22Rv1 (cell line): ENCODE measurements around the gene GALR1.

Experiments used
- ZFX ChIP-seq: fragments of 450-650 bp; IDR thresholded peaks from 2 replicates; pipeline ENCODE4 v1.6.1; 2017; ENCODE audit warnings: antibody characterized with exemption, borderline replicate concordance
- TF ChIP-seq, protein P1 (sequence below): fragments of 450-650 bp; IDR thresholded peaks from 2 replicates; pipeline ENCODE4 v1.5.1; 2017; ENCODE audit warnings: mild to moderate bottlenecking

DNA sequence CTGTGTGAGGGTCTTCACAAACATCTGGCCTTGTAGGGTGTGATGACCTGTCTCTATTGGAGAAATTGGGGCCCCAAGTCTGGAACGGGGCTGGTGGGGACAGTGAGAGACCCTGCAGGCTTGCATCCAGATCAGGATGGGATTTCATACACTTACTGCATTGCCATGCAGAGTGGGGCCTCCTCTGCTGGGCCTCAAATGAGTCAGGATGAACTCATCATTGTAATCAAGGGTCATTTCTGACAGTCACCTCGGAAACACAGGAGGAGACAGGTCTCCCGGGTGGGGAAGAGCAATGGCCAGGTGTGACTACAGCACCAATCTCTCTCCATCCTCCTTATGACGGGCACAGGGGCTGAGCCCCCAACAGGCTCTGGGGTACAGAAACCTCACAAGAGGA is 48.1 kb upstream of the GALR1 start:
- TF ChIP-seq, protein P1, sequence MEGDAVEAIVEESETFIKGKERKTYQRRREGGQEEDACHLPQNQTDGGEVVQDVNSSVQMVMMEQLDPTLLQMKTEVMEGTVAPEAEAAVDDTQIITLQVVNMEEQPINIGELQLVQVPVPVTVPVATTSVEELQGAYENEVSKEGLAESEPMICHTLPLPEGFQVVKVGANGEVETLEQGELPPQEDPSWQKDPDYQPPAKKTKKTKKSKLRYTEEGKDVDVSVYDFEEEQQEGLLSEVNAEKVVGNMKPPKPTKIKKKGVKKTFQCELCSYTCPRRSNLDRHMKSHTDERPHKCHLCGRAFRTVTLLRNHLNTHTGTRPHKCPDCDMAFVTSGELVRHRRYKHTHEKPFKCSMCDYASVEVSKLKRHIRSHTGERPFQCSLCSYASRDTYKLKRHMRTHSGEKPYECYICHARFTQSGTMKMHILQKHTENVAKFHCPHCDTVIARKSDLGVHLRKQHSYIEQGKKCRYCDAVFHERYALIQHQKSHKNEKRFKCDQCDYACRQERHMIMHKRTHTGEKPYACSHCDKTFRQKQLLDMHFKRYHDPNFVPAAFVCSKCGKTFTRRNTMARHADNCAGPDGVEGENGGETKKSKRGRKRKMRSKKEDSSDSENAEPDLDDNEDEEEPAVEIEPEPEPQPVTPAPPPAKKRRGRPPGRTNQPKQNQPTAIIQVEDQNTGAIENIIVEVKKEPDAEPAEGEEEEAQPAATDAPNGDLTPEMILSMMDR = no peak
- no peak for TF ChIP-seq ZFX
